H9 (cell line): Measurements from ENCODE around the gene MOB3B. TPM values are rescaled to one million over a fixed set of nuclear protein-coding genes. Genes with fewer than 3 reads are reported as not detected.

Source experiments
- DNase-seq: peaks from one replicate; pipeline ENCODE4 v3.0.0-alpha.2; 2017
- H2AFZ ChIP-seq: one replicate; pipeline ENCODE4 v1.6.1; 2013; ENCODE audit warnings: mild to moderate bottlenecking, low read length, control low read depth, moderate library complexity
- H2AK5ac ChIP-seq: 2 replicates; pipeline ENCODE4 v1.6.1; 2013; ENCODE audit warnings: low read length, control low read depth, mixed read lengths; ENCODE audit not compliant: insufficient read length
- H2BK120ac ChIP-seq: one replicate; pipeline ENCODE4 v1.6.1; 2013; ENCODE audit warnings: low read depth, mild to moderate bottlenecking, low read length, control low read depth, inconsistent platforms; ENCODE audit not compliant: poor library complexity, severe bottlenecking
- H2BK12ac ChIP-seq: 2 replicates; pipeline ENCODE4 v1.6.1; 2013; ENCODE audit warnings: low read length, control low read depth, mixed read lengths, low read depth; ENCODE audit not compliant: insufficient read length
- H2BK15ac ChIP-seq: 2 replicates; pipeline ENCODE4 v1.6.1; 2013; ENCODE audit warnings: low read depth, low read length, control low read depth
- H2BK20ac ChIP-seq: one replicate; pipeline ENCODE4 v1.6.1; 2013; ENCODE audit warnings: low read depth, mild to moderate bottlenecking, low read length, control low read depth, inconsistent platforms; ENCODE audit not compliant: poor library complexity, severe bottlenecking
- H2BK5ac ChIP-seq: 2 replicates; pipeline ENCODE4 v1.6.1; 2013; ENCODE audit warnings: low read length, control low read depth, mixed read lengths; ENCODE audit not compliant: insufficient read length
- H3K14ac ChIP-seq: 2 replicates; pipeline ENCODE4 v1.6.1; 2013; ENCODE audit warnings: low read length, control low read depth; ENCODE audit not compliant: insufficient read depth
- H3K18ac ChIP-seq: 2 replicates; pipeline ENCODE4 v1.6.1; 2013; ENCODE audit warnings: low read depth, mild to moderate bottlenecking, mixed read lengths, low read length, control low read depth; ENCODE audit not compliant: insufficient read length
- H3K23ac ChIP-seq: 2 replicates; pipeline ENCODE4 v1.6.1; 2013; ENCODE audit warnings: low read length, control low read depth, mixed read lengths, low read depth; ENCODE audit not compliant: insufficient read length
- H3K23me2 ChIP-seq: 2 replicates; pipeline ENCODE4 v1.6.1; 2013; ENCODE audit warnings: low read depth, mild to moderate bottlenecking, mixed read lengths, low read length, control low read depth; ENCODE audit not compliant: insufficient read length, poor library complexity, severe bottlenecking
- H3K27ac ChIP-seq: 2 replicates; pipeline ENCODE4 v1.5.1; 2013; ENCODE audit warnings: low read length, control low read depth, mixed read lengths, low read depth; ENCODE audit not compliant: insufficient read length
- H3K27me3 ChIP-seq: 2 replicates; pipeline ENCODE4 v1.6.1; 2013; ENCODE audit warnings: low read length, control low read depth, inconsistent platforms; ENCODE audit not compliant: insufficient read depth
- H3K4ac ChIP-seq: 2 replicates; pipeline ENCODE4 v1.6.1; 2013; ENCODE audit warnings: low read depth, mild to moderate bottlenecking, control low read depth, inconsistent platforms, low read length, moderate library complexity
- H3K4me1 ChIP-seq: 2 replicates; pipeline ENCODE4 v1.6.1; 2013; ENCODE audit warnings: low read length, control low read depth, inconsistent platforms; ENCODE audit not compliant: insufficient read depth
- H3K4me2 ChIP-seq: 2 replicates; pipeline ENCODE4 v1.6.1; 2013; ENCODE audit warnings: low read length, control low read depth, mixed read lengths; ENCODE audit not compliant: insufficient read length, insufficient read depth
- H3K56ac ChIP-seq: 2 replicates; pipeline ENCODE4 v1.6.1; 2013; ENCODE audit warnings: low read depth, mild to moderate bottlenecking, mixed read lengths, low read length, control low read depth; ENCODE audit not compliant: insufficient read length
- H3K79me1 ChIP-seq: 2 replicates; pipeline ENCODE4 v1.6.1; 2013; ENCODE audit warnings: low read depth, mild to moderate bottlenecking, moderate library complexity, low read length, control low read depth, inconsistent platforms; ENCODE audit not compliant: insufficient read depth, poor library complexity, severe bottlenecking
- H3K79me2 ChIP-seq: 2 replicates; pipeline ENCODE4 v1.6.1; 2013; ENCODE audit warnings: low read length, control low read depth, inconsistent platforms; ENCODE audit not compliant: insufficient read depth
- H3K9ac ChIP-seq: 2 replicates; pipeline ENCODE4 v1.6.1; 2013; ENCODE audit warnings: low read length, control low read depth, mixed read lengths; ENCODE audit not compliant: insufficient read length; ENCODE audit errors: extremely low read depth
- H3K9me3 ChIP-seq: one replicate; pipeline ENCODE4 v1.6.1; 2013; ENCODE audit warnings: low read depth, low read length, inconsistent platforms; ENCODE audit not compliant: control insufficient read depth
- H3T11ph ChIP-seq: one replicate; pipeline ENCODE4 v1.6.1; 2013; ENCODE audit warnings: mild to moderate bottlenecking, low read length, control low read depth, inconsistent platforms
- H4K20me1 ChIP-seq: one replicate; pipeline ENCODE4 v1.6.1; 2013; ENCODE audit not compliant: control insufficient read depth, insufficient read length, insufficient read depth
- H4K5ac ChIP-seq: 2 replicates; pipeline ENCODE4 v1.6.1; 2013; ENCODE audit warnings: low read depth, mild to moderate bottlenecking, mixed read lengths, low read length, control low read depth; ENCODE audit not compliant: insufficient read length
- H4K8ac ChIP-seq: replicated peaks from 2 replicates; pipeline ENCODE4 v1.6.1; 2013; ENCODE audit warnings: low read length, control low read depth, mixed read lengths, low read depth; ENCODE audit not compliant: insufficient read length
- H4K91ac ChIP-seq: 2 replicates; pipeline ENCODE4 v1.6.1; 2013; ENCODE audit warnings: low read depth, mild to moderate bottlenecking, moderate library complexity, mixed read lengths, low read length, control low read depth; ENCODE audit not compliant: insufficient read length
- H3K27ac Mint-ChIP-seq, 3 experiments: 2 replicates in 2 of 3; 3 replicates in 1 of 3; pipeline ENCODE4 v1.8.0; 2020 to 2021; ENCODE audit warnings: mixed read lengths in 3 of 3, mild to moderate bottlenecking in 1 of 3, moderate library complexity in 1 of 3
- H3K27me3 Mint-ChIP-seq: 2 replicates; pipeline ENCODE4 v1.8.0; 2021; ENCODE audit warnings: low read depth, mild to moderate bottlenecking, moderate library complexity, mixed read lengths
- H3K36me3 Mint-ChIP-seq, 3 experiments: 2 replicates in 2 of 3; 3 replicates in 1 of 3; pipeline ENCODE4 v1.8.0; 2020 to 2021; ENCODE audit warnings: low read depth in 3 of 3, mixed read lengths in 3 of 3; ENCODE audit not compliant: insufficient read depth in 1 of 3
- H3K4me1 Mint-ChIP-seq, 2 experiments: 2 replicates each; pipeline ENCODE4 v1.8.0; 2020; ENCODE audit warnings: mixed read lengths in 2 of 2
- H3K4me3 Mint-ChIP-seq, 2 experiments: 2 replicates in 1 of 2; 3 replicates in 1 of 2; pipeline ENCODE4 v1.8.0; 2020 to 2021; ENCODE audit warnings: mild to moderate bottlenecking in 2 of 2, mixed read lengths in 2 of 2, moderate library complexity in 1 of 2
- H3K9me3 Mint-ChIP-seq, 2 experiments: 2 replicates in 1 of 2; 3 replicates in 1 of 2; pipeline ENCODE4 v1.8.0; 2020; ENCODE audit warnings: mild to moderate bottlenecking in 2 of 2, mixed read lengths in 2 of 2, moderate library complexity in 1 of 2
- CTCF ChIP-seq: fragments of 200-600 bp; sonication (generic); conservative IDR thresholded peaks from 3 replicates; pipeline ENCODE4 v1.8.0; 2021; ENCODE audit warnings: antibody characterized with exemption, mild to moderate bottlenecking
- WGBS: extraction: QIAGEN DNeasy Blood & Tissue Kit; methylation state at CpG from one replicate; pipeline ENCODE4 v1.1.7; 2013; ENCODE audit warnings: missing lambda C conversion rate, low lambda C conversion rate, mixed read lengths; ENCODE audit not compliant: insufficient read length; ENCODE audit errors: extremely low coverage; 5-methylcytosine and 5-hydroxymethylcytosine counted together
- total RNA-seq: library from RNA; stranded (reverse); gene quantifications from 2 replicates; pipeline ENCODE4 v1.2.1, GENCODE V29; 2021

MOB3B gene
- total RNA-seq, 1 experiment from 2014 or later = 9.8 TPM

- Histone ChIP-seq H3K4ac (no peak overlapping the region), H2BK15ac (no peak overlapping the region), H2BK12ac (no peak overlapping the region), H3K79me1 (no peaks in the 10 kb centered on the region), H3K79me2 (no peaks in the 10 kb centered on the region), H4K20me1 (no peaks in the 10 kb centered on the region), H3K4me2 (no peak overlapping the region), H3K56ac (no peak overlapping the region), H4K5ac (no peak overlapping the region), H2BK5ac (no peak overlapping the region), H3K23ac (no peak overlapping the region), H3K14ac (no peak overlapping the region), H3T11ph (no peak overlapping the region), H3K9ac (no peak overlapping the region), H3K9me3 (no peaks in the 10 kb centered on the region), H2AFZ (no peak overlapping the region), H4K8ac (no peak overlapping the region), H2AK5ac (no peak overlapping the region), H3K4me1 (peaks cover 18% of the 10 kb centered on the region; the same call in 1 of the 2 replicates), H3K18ac (no peak overlapping the region), H2BK120ac (no peak overlapping the region), H3K27me3 (no peaks in the 10 kb centered on the region), H2BK20ac (no peak overlapping the region), H4K91ac (no peak overlapping the region), H3K23me2 (no peaks in the 10 kb centered on the region), H3K27ac (no peak overlapping the region)
- Mint-ChIP-seq H3K27me3 (no peaks in the 10 kb centered on the region), H3K4me3 (no peak overlapping the region), H3K4me1 (peaks cover 43 to 46% of the 10 kb centered on the region in 2 experiments), H3K27ac (no peak overlapping the region), H3K9me3 (no peaks in the 10 kb centered on the region), H3K36me3 (peaks cover 0 to 13% (median 0%) of the 10 kb centered on the region in 3 experiments; a peak in 6 of 7 replicates)
- no CpG with 5 or more reads among the region's 5 CpGs for WGBS
- no peak for TF ChIP-seq CTCF
- DNase-seq = no peak
Observed at GRCh38 chr9:27352457-27353165, 177.0 kb downstream of the MOB3B start.
